Brain microvascular endothelial cell (primary cell): ENCODE measurements around the gene MYO16.

Experiments
- DNase-seq: peaks from one replicate; pipeline ENCODE4 v3.0.0-alpha.2; 2020
- H3K27ac ChIP-seq: fragments of 250-450 bp; sonication (Bioruptor Pico); 2 replicates; pipeline ENCODE4 v1.5.1; 2020; ENCODE audit warnings: mild to moderate bottlenecking, moderate library complexity
- H3K27me3 ChIP-seq: fragments of 250-450 bp; sonication (Bioruptor Pico); replicated peaks from 2 replicates; pipeline ENCODE4 v1.5.1; 2020; ENCODE audit warnings: mild to moderate bottlenecking
- H3K36me3 ChIP-seq: fragments of 250-450 bp; sonication (Bioruptor Pico); replicated peaks from 2 replicates; pipeline ENCODE4 v1.5.1; 2020; ENCODE audit warnings: mild to moderate bottlenecking
- H3K4me3 ChIP-seq: 2 replicates; pipeline ENCODE4 v1.5.1; 2011; ENCODE audit warnings: low read depth, mild to moderate bottlenecking, control low read depth, low read length, moderate library complexity
- CTCF ChIP-seq: IDR thresholded peaks from 2 replicates; pipeline ENCODE4 v1.5.1; 2011; ENCODE audit warnings: low read depth, mild to moderate bottlenecking, moderate library complexity, low read length, control low read depth, inconsistent platforms; ENCODE audit errors: missing control alignments
- in situ Hi-C: cut with HindIII; loops from 2 replicates; pipeline ENCODE4 v1.10.0; 2017; ENCODE audit warnings: low sequenced_read_pairs, low pct_ligation_motif_present

The MYO16 gene

GRCh38 chr13:108959234-108959633 lies 329.8 kb downstream of the MYO16 start:
- Histone ChIP-seq H3K36me3 (no peaks in the 10 kb centered on the region), H3K27ac (no peak overlapping the region), H3K27me3 (no peaks in the 10 kb centered on the region), H3K4me3 (no peak overlapping the region)
- DNase-seq = no peak
- in situ Hi-C loops = loop anchor here (25.0 kb wide), 1 partner anchor 1153 kb away; no protein-coding TSS in a partner anchor
- no peak for TF ChIP-seq CTCF

GRCh38 chr13:108960006-108960405 lies 330.6 kb downstream of the MYO16 start:
- H3K36me3 ChIP-seq = no peaks in the 10 kb centered on the region
- H3K4me3 ChIP-seq = no peak overlapping the region
- no peak for DNase-seq
- H3K27ac ChIP-seq = no peak overlapping the region
- TF ChIP-seq CTCF = no peak
- in situ Hi-C loops = loop anchor here (25.0 kb wide), 1 partner anchor 1152 kb away; no protein-coding TSS in a partner anchor
- no peaks in the 10 kb centered on the region for H3K27me3 ChIP-seq

- Histone ChIP-seq H3K27me3 (no peaks in the 10 kb centered on the region), H3K36me3 (no peaks in the 10 kb centered on the region), H3K27ac (no peak overlapping the region), H3K4me3 (no peak overlapping the region)
- TF ChIP-seq CTCF = peak; percentile 65
- in situ Hi-C loops = loop anchor here (25.0 kb wide), 1 partner anchor 1151 kb away; no protein-coding TSS in a partner anchor
- no peak for DNase-seq
Measured at GRCh38 chr13:108961542-108962125, 332.2 kb downstream of the MYO16 start.

GRCh38 chr13:108962654-108963053 lies 333.2 kb downstream of the MYO16 start:
- DNase-seq = no peak
- H3K36me3 ChIP-seq = no peaks in the 10 kb centered on the region
- no peak overlapping the region for H3K27ac ChIP-seq
- H3K4me3 ChIP-seq = no peak overlapping the region
- no peaks in the 10 kb centered on the region for H3K27me3 ChIP-seq
- in situ Hi-C loops = loop anchor here (25.0 kb wide), 1 partner anchor 1150 kb away; no protein-coding TSS in a partner anchor
- TF ChIP-seq CTCF = no peak

- H3K36me3 ChIP-seq = no peaks in the 10 kb centered on the region
Measured at GRCh38 chr13:108963276-108963810, 333.9 kb downstream of the MYO16 start.

More at GRCh38 chr13:108963276-108963810, 333.9 kb downstream of the MYO16 start:
- no peak for TF ChIP-seq CTCF
- DNase-seq = no peak
- Histone ChIP-seq H3K27ac (no peak overlapping the region), H3K27me3 (no peaks in the 10 kb centered on the region), H3K4me3 (no peak overlapping the region)
- in situ Hi-C loops = loop anchor here (25.0 kb wide), 1 partner anchor 1149 kb away; no protein-coding TSS in a partner anchor
